GM12873 (cell line): ENCODE measurements around the gene TIRAP.

Source experiments
- TF ChIP-seq, protein P1 (sequence below): IDR thresholded peaks from 2 replicates; pipeline ENCODE4 v1.5.1; 2012; ENCODE audit warnings: low read depth, mild to moderate bottlenecking, moderate library complexity, low read length, control low read depth; ENCODE audit not compliant: insufficient read depth; ENCODE audit errors: missing control alignments

The TIRAP gene

DNA sequence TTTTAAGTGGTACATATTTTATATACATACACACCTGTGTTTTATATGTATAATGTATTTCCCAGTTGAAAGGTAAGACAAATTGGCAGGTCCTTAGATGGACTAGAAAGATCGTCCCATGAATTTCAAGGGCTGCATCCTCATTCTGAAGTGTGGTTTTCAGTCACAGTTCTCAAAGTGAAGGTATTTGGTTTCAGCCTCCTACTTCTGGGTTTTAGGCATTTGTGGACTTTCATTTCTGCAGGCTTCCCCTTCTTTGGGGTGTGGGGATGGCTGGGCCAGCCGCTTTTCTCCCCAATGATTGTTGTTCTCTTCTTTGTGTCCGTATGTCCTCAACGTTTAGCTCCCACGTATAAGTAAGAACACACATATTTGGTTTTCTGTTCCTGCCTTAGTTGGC is 30.9 kb downstream of the TIRAP start:
- TF ChIP-seq, protein P1, sequence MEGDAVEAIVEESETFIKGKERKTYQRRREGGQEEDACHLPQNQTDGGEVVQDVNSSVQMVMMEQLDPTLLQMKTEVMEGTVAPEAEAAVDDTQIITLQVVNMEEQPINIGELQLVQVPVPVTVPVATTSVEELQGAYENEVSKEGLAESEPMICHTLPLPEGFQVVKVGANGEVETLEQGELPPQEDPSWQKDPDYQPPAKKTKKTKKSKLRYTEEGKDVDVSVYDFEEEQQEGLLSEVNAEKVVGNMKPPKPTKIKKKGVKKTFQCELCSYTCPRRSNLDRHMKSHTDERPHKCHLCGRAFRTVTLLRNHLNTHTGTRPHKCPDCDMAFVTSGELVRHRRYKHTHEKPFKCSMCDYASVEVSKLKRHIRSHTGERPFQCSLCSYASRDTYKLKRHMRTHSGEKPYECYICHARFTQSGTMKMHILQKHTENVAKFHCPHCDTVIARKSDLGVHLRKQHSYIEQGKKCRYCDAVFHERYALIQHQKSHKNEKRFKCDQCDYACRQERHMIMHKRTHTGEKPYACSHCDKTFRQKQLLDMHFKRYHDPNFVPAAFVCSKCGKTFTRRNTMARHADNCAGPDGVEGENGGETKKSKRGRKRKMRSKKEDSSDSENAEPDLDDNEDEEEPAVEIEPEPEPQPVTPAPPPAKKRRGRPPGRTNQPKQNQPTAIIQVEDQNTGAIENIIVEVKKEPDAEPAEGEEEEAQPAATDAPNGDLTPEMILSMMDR = no peak

DNA sequence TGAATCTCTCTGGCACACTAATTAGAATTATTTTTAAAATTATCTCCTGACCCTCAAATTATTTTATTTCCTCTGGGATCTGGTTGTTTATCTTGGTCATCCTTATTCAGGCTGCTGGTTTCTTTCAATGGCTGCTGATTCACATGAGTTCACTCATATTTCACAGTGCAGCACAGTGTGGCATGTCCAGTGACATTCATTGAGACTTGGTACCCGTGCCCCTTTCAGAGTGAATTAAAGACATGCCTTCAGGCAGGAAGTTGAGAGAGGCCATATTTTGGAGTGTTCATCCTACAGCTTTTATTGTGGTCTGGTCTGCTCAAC is 34.5 kb downstream of the TIRAP start:
- TF ChIP-seq, protein P1 = no peak

DNA sequence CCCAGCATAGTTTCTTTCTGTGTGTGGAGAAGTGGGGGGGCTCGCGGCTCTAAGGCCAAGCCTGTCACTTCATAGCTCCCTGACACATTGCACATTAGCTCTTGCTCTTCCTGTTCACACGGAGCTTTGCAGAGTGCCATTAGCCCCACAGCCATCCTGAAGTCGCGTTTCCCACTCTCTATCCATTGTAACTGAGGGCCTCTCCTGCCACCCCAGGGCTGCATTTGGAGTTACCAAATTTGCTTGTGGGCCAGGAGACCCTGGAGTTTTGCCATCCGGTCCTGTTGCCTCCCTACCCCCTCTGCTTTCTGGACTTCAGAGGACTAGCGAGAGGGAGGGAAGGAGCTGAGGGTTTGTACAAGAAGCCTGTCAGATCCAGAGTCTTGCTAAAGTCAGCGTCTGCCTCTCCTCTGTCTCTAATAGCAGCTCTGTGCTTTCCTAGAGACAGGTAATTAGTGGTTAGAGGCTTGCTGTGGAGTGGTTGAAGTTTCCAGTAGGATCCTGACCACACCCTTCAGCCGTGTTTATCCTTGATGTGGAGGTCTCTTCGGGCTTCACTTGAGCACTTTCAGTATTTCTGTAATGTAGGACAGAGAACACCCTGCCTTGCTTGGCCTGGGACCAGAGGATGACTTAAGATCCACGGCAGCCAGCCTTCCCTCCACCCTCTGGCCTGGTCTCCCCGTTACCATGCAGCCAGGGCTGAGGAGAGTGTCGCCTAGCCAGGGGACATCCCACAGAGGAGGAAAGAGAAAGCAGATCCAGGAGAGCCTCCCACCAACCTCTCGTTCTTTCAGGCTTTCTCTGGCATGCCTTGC is 35.1 kb downstream of the TIRAP start:
- TF ChIP-seq, protein P1 = no peak

DNA sequence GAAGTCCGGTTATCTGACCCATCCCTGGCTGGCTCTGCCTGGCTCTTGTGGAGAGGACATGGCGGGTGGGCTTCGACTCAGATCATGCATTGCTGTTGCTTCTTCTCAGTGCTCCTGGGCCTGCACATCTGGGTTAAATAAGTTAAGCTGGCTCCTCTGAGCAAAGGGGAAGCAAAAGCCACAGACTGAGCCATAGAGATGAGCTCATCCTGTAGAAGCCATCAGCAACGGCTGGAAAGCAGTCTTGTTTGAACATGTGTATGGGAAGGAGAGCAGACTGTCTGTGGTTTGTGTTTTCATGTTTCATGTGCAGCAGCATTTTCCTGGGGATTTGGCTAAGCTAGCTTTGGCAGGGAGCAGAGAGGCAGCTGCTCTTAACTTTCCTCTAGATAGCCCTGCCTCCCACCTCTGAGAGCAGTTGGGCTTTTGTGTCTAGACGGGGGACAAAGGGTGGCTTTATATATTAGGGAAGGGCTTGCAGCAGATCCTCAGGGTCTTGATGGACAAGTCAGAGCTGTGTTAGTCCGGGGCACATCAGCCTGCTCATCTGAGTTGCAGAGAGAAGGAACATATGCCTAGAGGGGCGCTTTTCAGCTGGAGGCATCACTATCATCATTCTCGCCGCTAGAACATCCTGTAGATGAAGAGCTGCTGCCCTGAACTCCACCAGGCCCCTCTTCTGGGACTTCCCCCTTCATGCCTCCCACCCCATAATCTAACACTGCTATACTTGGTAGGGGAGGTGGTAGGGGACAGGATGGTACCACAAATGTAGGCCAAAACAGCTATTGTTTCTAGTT is 35.9 kb downstream of the TIRAP start:
- TF ChIP-seq, protein P1 = no peak

GRCh38 chr11:126319374-126319740 is 36.5 kb downstream of the TIRAP start:
- TF ChIP-seq, protein P1 = no peak

- TF ChIP-seq, protein P1 = no peak
These were observed 40.1 kb downstream of the TIRAP start for GRCh38 chr11:126322996-126323395.

GRCh38 chr11:126327281-126328000 is 44.5 kb downstream of the TIRAP start:
- TF ChIP-seq, protein P1 = no peak
